ENCODE data around the gene ARHGEF19.
"Not testable (repeated sequence)": the region's sequence is repeated elsewhere in the genome, so short reads cannot be mapped to it uniquely, and the experiment has no call there.

The ARHGEF19 gene

DNA sequence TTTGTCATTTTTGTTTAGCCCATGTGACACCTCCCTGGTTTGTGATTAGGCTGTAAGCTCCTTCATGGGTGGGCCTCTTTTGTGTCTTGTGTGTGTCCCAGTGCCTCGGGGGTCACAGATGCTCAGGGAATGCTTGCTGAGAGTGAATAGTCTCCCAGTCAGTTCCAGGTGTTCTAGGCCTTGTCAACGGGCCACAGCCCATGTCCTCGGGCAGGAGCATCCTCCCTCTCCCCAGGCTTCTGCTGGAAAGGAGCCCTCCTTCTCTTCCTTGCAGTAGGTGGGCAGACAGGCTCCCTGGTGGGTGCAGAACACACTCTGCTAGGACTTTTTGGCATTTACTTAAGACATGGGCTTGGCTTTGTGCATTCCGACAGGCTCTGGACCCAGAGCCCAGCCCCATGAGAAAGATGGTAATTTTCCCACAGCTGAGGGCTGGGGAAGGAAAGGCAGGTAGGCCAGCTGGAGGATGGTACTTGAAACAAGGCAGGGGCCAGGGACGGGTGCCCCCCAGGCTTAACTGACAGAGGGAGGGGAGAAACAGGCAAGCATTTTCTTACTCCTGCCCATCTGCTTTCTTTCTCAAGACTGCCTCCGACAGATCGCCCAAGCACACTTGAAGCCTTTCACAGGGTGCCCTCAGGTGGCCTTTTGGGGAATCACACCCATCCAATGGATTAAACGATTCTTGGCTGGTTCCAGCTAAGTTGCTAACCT is 31.6 kb upstream of the ARHGEF19 start:
- peak; percentile 27 to 66 (median 54) for DNase-seq

DNA sequence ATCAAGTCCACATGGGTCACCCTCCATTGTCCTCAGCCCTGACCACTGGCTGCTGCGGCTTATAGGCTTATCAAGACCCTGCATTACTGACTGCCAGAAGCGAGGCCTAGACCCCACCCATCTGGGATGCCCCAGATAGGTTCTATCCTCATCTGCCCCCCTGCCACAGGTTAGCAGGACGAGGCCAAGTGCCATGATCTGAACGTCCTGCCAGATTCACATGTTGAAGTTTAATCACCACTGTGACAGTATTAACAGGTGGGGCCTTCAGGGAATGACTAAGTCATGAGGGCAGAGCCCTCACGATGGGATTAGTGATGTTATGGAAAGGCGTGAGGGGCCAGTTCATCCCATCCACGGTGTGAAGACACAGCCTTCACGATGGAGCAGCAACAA is 30.8 kb upstream of the ARHGEF19 start:
- DNase-seq, result no peak

DNA sequence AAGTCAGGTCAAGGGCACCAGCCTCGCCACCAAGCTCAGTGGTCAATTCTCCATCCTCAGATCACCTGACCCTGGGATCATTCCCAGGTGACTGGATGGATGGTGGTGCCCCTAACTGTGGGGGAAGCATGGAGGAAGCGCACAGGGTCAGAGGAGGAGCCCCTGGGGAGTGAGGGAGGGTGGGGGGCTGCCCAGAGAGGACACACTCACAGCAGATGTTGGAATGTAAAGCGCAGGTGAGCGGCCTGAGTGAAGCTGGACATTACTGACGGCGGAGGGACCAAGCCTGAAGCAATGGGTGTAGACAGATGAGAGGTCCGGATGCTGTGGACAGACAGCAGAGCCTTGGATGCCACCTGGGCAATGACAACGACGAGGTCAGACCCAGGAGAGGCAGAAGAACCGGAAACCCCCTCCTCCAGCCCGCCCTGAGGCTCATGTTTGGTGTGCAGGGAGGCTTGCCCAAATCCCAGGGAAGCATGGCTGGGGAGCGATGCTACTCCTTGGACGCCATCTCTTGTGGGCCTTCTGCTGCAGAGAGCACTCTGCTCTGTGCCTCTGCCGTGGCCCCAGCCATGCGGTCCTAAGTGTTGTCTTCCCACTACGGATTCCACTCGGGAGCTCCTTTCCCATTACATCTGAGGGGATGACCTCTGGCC is 30.2 kb upstream of the ARHGEF19 start:
- DNase-seq, result no peak

DNA sequence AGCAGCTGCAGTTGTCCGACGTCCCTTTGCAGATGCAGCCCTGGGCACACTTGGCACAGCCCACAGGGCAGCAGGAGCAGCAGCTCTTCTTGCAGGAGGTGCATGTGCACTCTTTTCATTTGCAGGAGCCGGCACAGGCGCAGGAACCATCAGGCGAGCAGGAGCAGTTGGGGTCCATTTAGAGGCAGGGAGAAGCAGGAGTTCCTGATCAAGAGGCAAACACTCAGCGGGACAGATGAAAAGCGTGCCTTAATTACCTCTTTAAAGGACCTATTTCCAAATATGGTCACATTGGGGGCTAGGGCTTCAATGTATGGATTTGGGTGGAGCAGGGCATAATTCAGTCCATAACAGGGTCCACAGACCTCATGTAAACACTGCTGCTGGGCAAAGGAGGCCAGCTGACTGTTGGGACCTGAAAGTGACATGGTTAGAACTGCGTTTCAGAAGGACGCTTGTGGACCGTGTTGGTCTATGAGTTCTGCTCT is 28.8 kb upstream of the ARHGEF19 start:
- no peak for DNase-seq

DNA sequence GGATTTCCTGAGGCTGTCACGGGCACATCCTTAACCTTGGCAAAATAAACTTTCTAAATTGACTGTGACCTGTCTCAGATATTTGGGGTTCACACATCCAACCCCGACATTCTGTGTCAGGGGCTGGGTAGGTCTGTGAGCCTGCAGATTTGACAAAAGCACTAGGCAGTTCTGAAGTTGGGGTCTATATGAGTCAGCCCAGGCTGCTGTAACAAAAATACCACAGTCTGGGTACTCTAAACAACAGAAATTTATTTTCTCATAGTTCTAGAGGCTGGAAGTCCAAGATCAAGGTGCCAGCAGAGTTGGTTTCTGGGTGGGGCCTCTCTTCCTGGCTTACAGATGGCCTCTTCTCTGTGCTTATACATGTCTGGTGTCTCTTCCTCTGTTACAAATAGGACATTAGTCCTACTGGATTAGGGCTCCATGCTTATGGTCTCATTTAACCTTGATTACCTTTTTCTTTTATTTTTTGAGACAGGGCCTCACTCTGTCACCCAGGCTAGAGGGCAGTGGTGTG is 27.6 kb upstream of the ARHGEF19 start:
- no peak for DNase-seq

DNA sequence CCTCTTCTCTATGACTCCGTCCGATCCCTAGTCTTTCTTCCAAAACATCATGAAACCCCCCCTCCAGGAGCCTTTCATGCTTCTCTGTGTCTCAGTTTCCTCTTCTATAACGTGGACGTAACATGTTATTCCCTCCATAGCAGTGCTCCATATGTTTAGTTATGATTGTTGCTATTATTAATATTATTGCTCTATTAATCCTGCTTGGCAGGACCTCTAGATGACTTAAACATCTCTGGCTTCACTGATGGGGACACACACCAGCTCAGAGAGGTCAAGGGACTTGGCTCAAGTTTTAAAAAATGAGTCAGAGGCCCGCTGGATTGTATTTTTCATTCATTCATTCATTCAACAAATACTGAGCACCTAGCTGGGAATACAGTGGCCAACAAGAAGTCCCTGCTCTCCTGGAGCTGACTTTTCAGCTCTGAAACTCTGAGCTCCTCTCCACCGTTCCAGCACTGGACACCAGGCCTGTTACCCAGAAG is 24.9 kb upstream of the ARHGEF19 start:
- no peak for DNase-seq

DNA sequence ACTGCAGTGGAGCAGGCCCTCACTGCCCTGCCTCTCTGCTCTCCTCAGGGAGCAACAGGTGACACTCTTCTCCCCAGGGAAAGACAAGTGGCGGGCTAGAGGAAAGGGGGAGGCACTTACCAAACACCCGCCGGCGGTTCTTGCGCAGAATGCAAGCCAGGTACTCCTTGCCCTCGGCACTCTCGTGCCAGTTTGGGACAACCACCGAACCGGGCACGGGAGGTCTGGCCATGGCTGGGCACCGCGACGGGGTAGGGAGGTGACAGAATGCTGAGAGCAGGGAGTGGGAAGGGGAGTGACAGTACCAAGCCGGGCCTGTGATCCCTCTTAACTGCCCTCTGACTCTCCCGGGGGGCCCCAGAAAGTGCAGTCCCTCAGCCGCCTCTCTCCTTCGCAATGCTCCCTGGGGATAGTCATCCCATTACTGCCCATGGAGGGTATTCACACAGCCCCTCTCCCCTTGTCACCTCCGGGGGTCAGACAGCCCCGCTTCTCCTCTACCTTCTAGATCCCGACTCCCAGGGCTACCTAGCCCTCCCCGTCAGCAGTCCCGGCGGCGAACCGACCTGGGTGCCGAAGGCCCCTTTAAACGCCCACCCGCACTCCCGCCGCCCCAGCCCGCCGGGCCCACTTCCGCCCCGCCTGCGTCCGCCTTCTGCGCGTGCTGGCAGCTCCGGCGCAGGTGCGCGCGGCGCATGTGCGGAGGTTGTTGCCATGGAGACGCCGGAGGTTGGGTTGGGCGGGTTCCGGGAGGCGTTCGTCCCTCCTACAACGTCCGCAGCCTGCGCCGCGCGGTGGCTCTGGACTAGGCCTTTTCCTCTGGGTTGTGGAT is 24.3 kb upstream of the ARHGEF19 start, which contains the start of gene CPLANE2:
Gene CPLANE2 (minus strand): TSS at position 673 of the 832 bp plus-strand sequence. CDS start 441 bp downstream, at position 232.
- DNase-seq, result peak; percentile 82 to 94 (median 92)

DNA sequence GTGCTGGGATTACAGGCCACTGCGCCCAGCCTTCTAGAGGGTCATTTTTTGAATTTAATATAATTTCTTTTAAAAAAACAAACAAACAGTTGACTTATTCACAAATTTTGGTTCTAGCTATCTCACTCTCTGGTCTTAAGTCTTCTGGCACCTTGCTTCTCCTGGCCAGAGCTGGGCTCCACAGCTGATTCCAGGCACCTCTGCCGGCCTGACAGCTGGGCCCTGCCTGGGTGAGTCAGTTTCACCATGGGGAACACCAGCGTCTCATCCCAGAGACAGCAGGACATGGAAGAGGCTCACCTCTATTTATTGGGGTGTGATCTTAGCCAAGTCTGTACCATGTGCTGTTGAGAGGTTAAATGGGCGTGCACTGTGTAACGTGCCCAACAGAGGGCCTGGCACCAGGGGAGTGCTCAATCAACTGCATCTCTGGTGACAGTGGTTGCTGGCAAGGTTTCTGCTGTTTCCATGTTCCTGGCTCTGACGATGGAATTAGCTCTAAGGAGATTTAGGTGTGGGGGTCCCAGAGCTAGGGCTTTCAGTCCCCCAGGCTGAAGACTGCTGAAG is 23.6 kb upstream of the ARHGEF19 start:
- peak in 2 of 4 experiments; percentile 28 to 42 for DNase-seq

DNA sequence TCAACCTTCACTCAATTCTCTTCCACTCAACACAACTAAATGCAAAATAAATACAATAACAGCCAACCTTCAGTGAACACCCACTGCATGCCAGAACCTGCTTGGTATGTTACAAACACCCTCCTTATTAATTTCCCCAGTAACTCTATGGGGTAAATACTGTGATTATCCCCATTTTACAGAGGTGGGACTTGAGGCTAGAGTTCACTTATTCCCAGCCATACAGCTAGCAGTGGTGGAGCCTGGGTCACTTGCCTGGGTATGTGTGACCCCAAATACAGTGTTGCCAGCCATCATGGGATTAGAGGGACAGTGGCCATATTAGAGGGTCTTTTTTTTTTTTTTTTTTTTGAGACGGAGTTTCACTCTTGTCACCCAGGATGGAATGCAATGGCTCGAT is 22.9 kb upstream of the ARHGEF19 start:
- DNase-seq, result no peak

DNA sequence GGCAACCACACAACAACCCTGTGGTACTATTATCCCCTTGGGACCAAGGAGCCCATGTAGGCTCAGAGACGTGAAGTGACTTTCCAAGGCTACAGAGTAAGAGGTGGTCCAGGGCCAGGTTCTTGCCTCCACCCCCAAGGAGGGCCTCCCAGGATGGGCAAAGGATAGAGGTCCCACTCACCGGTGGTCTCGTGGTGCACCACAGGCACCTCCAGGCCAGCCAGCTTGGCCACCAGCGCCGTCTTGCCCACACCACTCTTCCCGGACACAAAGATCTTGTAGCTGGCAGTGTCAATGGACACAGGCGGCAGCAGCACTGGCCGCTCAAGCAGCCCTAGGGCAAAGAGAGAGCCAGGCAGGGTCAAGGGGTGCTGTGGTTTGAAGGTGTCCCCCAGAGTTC is 21.0 kb upstream of the ARHGEF19 start:
- no peak for DNase-seq

DNA sequence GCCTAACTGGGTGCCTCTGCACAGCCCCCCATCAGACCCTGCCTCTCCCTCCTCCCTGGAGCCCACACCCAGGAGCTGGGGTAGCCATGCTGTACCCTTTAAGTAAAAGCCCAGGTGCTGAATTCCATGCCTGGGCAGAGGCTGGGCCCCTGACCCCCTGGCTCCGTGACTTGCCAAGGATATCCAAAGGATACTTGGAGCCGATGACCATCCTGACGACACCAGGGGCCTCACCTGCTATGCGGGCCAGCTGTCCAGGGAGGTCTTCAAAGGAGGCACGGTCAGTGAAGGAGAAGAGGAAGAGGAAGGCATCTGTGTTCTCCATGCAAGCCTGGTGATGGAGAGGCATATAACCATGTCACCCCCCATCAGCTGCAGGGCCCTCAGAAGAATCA is 19.9 kb upstream of the ARHGEF19 start:
- no peak for DNase-seq

DNA sequence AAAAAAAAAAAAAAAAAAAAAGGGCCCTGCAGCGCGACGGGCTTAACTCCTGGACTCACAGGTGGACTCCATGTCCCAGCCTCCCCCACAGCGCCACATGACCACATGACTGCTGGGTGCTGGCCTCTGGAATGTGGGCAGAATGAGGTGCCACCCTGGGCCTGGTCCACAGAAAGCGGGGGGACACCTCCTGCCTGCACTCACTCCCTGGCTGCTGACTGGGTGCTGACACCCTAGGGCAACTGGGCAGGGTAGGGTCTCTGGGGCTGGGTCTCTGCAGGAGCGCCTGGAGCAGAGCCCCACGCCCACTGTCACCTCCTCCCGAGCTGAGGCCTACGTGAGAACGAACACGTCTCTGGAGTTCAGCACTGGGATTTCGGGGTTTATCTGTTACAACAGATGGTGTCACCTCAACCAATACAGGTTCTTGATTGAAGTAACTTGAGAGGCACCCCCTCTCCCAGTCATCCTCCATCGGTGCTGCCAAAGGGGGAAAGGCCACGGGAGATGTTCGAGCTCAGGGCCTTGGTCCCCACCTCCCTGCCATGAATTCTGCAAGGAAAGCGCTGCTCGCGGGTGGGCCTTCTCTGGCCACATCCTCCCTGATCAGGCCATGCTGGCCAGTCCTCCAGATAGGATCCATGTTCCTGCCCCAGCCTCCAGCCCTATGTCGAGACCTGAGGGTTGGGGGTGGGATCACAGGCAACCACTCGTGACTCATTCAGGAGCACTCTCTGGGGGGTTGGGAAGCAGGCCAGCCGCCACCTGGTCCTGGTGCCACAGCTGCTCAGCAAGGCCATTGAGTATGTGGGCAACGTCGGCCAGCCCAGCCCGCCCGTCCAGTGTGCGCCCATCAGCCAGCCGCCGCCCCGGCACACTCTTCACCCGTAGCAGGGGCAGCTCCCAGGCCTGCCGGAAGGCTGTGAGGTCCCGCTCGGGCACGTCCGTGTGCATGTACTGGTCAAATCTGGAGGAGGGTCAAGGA is 19.2 kb upstream of the ARHGEF19 start:
- DNase-seq, result no peak

DNA sequence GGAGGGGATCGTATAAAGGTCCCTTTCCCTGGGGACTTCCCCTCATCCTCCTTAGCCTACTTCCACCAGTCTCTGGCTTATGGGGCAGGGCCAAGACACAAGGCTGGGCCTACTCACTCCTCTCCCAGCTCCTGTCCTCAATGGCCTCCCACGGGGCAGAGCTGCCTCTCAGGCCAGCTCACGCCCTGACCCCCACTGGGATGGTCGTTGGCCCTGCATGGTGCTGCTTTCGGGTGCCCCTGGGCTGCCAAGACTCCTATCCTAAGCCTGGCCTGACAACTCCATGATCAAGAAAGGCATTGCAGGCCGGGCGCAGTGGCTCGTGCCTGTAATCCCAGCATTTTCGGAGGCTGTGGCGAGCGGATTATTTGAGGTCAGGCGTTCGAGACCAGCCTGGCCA is 18.3 kb upstream of the ARHGEF19 start:
- DNase-seq, result no peak

DNA sequence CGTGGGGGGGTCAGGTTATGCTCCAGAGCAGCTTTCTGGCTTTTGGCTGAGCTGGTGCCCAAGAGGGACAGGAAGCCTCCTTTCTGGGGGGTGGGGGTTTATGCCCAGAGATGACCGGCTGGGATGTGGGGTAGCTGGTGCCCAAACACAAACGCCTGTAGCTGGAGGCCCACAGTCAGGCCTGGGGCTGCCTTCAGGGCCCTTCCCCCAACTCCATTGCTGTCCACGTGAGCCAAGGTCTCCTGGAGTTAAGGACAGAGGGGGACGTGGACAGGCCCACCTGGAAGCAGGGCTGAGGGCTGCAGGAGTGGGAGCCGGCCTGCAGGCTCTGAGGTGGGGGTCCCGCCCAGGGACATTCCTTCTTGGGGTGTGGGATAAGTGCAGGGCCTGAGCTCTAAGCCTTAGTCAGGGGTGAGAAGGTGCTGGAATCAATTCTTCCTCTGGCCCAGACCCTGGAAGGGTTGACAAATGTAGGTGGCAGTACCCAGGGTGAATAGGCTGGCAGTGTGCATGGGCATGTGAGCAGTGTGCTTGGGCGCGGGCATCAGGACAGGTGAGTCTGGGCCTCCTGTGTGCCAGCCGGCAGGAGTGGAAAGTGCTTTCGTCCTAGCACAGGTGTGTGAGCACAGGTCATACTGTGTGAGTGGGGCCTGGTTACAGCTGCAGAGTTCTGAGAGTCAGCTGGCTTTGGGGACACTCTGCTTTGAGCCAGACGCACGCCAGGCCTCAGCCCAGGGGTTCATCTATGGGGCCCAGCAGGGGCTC is 17.7 kb upstream of the ARHGEF19 start:
- DNase-seq, result no peak

DNA sequence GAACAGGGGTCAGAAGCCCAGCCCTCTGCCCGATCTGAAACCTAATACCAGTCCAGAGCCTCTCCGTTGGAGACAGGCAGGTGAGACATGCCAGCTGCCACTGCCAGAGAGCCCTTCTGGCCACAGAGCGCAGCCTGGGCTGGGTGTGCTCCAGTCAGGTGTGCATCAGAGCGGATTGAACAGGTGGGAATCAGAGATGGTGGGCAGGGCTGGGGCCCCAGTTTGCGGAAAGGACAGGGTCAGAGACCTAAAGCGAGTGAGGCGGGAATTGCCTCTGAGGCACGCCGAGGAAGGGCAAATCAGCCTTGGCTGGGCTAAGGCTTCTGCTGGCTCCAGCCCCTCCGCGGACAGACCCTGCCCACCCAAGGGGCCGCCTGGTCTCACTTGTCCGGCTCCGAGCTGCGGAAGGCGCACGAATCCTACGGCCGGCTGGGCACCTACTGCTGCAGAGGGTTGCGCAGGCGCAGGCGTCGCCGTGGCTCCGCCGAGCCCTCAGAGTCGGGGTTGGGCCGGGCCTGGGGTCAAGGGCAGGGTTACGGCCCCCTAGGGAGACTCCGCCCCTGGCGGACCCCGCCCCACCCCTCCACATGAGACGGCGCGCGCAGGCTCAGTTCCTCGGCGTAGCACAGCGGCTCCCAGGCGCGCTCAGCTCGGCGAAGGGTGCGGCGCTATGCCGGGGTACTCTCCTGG is 14.2 kb upstream of the ARHGEF19 start:
- DNase-seq, result no peak

DNA sequence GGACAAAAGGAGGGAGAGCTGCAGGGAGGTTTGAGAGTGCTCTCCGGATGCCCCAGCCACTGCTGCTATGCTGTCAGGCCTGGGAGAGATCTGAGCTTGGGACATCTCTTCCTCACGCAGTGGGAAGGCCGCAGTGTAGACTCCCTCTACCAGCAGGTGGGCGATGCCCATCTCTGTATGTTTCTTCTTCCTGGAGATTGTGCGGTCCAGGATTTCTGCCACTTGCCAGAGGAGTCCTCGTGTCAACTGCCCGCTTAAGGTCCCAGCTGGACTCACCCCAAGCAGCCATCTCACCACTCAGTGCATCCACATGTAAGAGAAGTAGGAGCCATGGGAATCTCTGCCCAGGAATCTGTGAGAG is 13.7 kb upstream of the ARHGEF19 start:
- no peak for DNase-seq

DNA sequence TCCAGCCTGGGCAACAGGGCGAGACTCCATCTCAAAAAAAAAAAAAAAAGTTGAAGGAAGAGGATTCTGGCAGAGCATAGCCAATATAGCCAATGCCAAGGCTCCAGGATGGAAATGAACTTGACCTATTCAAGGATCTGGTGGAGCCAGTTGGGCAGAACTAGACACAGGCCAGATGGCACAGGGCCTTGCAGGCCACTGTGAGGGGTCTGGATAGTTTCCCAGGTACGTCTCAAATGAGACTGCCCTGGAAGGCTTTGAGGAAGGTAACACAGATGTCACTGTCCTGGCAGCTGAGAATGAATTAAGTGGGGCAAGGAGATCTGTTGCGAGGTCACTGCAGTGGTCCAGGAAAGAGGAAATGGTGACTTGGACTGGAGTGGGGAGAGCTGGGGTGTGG is 12.0 kb upstream of the ARHGEF19 start:
- no peak for DNase-seq

DNA sequence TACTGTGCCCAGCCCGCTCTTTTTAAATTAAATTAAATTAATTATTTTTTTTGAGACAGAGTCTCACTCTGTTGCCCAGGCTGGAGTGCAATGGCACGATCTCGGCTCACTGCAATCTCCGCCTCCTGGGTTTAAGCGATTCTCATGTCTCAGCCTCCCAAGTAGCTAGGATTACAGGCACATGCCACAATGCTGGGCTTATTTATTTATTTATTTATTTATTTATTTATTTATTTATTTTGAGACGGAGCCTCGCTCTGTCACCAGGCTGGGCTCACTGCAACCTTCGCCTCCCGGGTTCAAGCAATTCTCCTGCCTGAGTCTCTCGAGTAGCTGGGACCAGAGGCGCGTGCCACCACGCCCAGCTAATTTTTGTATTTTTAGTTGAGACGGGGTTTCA is 10.3 kb upstream of the ARHGEF19 start:
- DNase-seq, result not testable (repeated sequence)

DNA sequence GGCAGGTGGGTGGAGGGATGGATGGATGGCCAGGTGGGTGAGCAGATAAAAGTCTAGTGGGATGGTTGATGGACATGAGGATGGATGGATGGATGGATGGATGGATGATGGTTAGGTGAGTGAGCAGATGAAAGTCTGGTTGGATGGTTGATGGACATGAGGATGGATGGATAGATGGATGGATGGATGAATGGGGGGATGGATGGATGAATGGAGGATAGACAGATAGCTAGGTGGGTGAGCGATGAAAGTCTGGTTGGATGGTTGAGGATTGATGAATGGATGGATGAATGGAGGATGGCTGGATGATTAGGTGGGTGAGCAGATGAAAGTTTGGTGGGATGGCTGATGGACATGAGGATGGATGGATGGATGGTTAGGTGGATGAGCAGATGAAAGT is 9.0 kb upstream of the ARHGEF19 start:
- no peak for DNase-seq

DNA sequence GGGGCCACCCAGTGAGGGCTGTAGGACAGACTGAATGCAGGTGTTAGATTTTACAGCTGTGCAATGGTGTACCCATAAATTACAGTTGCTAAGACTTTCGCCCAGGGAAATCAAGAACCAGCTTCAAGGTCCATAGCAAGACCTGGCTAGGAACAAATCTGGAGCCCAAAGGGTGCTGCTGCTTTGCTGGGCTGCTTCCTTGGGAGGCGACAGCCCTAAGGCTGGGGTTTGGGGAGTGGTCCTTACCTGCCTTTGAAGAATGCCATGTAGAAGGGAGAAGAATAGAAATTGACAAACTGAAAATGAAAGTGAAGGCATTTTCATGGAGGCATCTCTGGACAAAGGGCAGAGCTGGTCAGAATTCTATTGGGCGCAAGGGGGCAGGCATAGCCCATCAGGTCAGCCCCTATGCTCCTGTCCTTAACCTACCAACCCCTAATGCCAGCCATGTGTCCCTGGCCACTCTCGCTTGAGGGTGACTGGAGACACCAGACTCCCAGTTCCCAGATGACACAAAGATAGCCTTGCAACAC is 7.6 kb upstream of the ARHGEF19 start:
- no peak for DNase-seq

Measured in activated naive CD4-positive, alpha-beta T cell (primary cell).